HK-2 (cell line): ENCODE results near the gene CAMK1G.

Experiments used
- DNase-seq: peaks from one replicate; pipeline ENCODE4 v3.0.0-alpha.2; 2018; ENCODE audit not compliant: unreplicated experiment

Gene CAMK1G

DNA sequence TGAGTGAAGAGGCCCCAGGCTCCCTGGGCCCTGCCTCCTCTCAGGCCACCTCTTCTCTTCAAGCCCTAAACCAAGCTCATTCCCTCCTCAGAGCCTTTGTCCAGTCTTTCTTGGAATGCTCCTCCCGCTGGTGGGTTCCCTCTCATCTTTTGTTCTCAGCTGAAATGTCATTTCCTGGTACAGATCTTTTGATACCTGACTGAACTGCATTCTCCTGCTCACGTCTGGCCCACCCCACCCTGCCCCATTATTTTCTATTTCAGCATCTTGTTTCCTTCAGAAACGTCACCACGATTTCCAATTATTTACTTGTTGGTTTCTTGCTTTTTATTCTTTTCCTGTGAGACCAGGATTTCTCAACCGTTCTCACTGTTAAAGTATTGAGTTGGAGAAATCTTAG is 52.3 kb downstream of the CAMK1G start:
- no peak for DNase-seq

DNA sequence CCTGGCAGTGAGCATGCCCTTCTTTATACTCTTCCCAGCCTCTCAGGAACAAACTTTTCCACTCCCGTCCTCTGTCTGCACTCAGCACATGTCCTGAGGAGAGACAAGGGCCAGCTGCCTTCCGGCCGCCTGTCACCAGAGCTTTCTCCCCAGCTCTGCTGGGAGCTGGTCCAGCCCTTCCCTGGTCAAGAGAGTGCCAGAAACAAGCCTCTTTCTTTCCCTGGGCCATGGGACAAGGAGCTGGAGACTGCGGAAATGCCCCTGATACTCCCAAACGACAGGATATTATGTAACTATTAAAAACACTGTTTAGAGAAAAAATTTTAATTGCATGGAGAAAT is 58.3 kb downstream of the CAMK1G start:
- DNase-seq: no peak

DNA sequence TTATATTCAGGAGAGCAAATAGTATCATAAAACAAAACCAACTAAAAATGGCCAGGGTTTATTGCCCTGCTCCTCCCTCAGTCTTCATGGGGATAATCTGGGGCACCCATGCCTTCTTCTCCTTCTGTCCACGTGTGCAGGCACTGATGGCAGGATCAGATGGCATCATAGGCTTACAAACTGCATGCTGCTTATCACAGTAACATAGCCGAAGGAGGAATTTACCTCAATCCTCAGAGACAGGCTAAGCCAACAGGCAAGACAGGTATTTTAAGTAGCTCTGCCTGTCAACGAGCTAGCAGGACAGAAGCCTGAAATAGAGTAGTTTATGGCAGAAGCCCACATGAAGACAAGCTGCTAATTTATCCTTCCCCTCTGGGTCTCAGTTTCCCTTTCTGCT is 59.3 kb downstream of the CAMK1G start:
- DNase-seq: no peak

DNA sequence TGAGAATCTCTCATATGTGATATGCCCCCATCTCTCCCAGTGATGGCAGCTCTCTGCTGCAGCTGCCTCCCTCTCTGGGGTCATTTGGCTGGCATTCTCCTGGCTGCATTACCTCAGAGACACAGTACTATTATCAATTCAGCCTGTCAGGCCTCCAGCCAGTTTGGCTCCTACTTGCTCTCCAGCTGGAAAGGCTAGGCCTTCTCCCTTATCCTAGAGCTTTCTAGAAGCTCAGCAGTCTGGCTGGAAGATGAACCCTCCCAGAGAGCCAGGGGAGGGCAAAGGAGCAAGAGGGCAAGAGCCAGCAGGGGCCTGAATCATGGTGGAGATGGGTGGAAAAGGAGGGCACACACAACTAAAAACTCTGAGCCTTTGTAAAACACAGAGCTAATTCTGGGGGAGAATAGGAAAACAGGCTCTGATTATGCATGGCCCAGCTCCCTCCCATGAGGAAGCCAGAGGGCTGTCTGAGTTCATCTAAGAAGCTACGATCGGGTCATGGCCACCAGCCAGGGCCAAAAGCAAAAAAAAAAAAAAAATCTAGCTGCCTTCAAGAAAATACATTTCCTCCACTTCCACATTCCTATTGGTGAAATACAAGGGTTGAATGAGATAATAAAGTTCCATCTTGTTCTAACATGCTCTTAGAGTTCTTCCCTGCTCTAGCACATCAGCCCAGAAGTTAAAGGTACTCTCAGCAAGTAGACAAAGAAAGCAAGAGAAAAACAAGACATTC is 59.9 kb downstream of the CAMK1G start:
- DNase-seq: no peak

DNA sequence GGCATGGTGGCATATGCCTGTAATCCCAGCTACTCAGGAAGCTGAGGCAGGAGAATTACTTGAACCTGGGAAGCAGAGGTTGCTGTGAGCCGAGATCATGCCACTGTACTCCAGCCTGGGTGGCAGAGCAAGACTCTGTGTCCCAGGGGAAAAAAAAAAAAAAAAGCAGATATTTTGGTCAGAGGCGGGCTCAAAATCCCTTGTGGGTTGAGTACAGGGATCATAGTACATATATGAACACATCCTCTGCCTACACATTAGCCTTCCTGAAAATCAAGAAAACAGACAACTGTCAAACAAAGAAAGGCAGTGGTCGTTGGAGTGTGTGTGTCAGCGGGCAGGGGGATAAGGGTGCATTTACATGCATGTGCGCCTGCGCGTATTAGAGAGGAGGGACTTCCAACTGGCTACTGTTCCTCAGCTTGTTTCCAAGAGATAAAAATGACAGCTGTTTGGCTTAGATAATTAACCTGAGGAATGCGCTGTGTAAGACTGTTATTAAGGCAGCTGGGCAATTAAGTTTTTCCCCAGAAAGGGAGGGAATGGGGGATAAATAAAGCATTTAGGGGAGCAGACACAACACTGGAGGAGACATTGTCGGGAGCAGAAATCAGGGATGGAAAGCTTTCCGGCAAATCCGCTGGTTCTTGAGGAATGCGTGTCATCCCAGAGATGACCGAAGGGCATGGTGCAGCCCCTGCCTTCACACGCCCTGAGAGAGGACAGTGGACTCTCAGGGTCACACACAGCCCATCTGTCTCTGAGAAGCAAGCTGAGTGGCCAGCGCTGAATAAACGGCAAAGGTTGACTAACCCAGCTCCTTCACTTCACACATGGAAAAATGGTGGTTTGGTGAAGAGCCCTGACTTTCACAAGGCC is 62.3 kb downstream of the CAMK1G start:
- no peak for DNase-seq

DNA sequence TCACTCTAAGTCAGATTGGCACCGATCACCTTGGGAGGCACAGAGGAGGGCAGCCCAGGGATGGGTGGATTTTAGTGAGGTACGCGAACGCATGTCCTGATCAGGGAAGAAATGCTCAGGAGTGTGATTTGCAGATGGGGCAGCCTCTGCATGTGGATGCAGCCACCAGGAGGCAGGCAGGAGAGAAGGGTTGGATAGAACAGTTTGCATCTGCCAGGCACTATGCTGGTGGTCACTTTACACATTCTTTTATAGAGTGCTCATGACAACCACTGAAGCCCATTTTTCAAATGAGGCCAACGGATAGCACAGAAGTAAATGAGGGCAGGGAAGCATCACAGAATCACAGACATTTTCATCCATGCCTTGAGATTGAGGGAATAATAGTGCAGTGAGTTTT is 63.0 kb downstream of the CAMK1G start:
- no peak for DNase-seq

DNA sequence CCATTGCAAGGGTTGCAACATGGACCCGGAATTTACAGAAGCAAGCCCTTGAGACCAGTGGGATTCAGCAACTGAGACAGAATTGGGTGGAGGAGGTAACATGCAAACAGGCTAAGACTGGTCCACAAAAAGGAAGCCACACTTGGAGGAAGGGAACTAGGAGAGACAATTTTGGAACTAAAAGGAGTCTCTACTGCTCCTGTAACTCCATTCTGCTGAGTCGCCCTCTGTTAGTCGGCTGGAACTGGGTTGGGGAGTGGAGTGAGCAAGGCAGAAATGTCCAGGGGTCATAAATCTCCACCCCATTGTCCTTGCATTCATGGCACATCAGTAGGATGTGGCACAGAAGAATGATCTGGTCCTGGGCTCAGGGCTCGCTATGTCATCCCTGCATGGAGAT is 63.6 kb downstream of the CAMK1G start:
- no peak for DNase-seq

DNA sequence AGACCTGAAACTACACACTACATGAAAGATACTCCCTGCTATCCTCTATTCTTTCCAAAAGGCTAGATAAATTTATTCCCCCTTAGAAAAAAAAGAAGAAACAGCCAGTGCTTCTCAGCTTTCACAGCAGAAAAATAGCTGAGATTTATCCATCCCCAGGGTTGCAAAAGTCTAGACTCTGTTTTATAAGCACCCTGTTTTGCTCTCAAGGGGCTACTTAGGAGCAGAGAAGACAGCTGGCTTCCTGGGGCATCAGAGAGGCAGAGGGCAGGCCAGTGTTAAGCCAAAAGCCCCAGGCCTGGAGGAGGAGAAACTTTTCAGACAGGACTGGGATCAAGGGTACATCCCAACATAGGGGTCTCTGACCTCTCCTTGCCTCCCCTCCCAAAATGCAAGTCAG is 64.8 kb downstream of the CAMK1G start:
- DNase-seq: no peak

DNA sequence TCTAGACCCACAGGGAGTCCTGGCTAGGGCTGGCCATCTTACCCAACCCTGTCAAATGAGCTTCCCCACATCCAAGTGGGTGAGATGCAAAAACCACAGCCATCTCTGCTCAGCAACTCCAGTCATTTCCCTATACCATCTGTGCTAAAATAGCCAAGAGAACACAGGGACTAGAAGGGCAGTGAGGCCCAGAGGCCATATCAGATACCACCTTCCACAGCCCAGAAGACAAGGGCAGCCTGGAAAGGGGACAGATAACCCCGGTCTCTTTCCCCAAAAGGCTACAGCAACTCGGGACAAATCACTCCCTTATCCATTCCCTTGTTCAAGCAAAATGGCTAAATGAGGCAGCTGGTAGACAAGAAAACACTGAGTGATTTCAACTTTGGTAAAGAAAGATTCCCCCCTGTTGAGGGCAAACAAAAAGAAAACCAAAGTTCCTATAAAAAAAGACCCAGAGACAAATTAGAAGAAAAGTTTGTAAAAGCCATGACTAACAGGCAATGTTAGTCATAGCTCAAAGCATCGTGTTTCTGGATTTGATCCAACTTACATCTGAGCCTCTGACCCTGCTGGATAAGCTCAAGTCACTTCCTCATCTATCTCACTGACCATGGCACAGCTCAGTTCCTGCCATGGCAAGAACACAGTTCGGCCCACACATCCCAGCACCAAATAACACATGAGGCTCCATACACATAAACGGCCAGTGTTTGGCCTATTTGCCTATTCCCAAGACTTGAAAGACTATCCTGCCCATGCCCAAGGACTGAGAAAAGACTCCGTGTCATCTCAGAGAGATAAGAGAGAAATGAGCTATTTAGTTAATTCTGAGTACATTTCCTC is 65.6 kb downstream of the CAMK1G start:
- no peak for DNase-seq

DNA sequence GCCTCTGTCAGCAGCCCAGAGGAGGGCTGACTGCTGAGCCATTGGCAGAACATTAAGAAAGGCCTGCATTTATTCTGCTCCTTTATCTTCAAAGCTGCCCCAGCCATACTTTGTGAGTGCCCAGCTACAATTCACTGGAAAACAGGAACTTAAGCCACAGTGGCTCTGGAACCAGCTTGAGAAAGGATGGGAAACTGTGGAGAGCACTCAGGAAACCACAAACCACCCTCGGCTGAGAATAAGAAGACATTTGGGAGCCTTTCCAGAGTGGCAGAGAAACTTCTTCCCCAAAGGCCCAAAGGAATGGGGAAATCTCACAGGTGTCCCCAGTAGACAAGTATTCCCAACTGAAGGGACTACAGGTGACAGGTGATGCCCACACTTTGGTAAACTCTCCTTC is 66.9 kb downstream of the CAMK1G start:
- DNase-seq: no peak

DNA sequence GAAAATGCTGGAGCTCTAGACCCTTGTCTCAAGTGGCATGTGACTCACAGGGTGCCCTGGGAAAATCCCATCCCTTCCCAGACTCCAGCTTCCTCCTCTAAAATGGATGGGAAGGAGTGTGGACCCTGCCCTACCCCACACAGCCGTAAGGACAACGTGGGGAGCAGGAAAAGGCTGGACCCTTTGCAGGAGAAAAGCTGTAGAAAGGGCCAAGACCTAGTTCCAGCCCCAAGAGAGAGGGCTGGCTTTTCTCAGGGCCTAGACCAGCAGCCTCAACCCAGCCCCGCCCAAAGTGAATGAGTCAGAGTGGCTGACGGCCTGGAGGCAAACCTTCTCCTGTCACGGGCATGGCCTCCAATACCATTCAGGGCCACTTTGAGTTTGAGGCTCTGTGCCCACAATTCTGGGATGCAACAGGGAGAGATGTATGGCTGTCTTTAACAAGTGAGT is 67.6 kb downstream of the CAMK1G start:
- DNase-seq: peak; percentile 87

DNA sequence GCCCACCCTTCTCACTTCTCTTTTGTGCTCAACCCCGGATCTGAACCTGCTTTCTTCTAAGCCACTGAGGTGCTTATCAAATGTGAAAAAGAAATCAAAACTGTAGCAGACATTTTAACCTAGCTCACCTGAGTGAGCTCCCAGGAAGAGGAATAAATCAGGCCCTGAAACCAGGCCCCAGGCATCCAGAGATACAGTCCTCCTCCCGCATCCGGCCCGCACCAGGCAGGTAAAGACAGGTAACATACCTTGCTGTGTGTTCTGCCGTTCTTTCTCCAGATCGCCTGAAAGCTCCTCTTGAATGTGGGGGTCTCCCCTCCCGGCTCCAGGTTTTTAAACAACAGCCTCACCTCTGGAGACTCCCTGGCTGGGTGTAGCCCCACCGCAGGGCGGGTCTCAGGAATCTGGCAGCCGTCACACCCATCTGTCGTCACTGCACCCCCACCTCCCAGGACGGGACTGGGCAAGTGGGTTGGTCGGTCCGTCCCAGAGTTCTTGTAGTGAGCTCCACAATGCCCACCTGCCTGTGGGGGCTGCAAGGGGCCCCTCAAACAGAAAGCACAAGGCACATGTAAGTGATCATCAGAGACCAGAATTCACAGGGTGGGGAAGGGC is 68.7 kb downstream of the CAMK1G start, which contains the start of gene LAMB3:
LAMB3 (minus strand) TSS at position 305 of the 615 bp plus-strand sequence. CDS start 1,481 bp downstream, outside the sequence.
- no peak for DNase-seq

DNA sequence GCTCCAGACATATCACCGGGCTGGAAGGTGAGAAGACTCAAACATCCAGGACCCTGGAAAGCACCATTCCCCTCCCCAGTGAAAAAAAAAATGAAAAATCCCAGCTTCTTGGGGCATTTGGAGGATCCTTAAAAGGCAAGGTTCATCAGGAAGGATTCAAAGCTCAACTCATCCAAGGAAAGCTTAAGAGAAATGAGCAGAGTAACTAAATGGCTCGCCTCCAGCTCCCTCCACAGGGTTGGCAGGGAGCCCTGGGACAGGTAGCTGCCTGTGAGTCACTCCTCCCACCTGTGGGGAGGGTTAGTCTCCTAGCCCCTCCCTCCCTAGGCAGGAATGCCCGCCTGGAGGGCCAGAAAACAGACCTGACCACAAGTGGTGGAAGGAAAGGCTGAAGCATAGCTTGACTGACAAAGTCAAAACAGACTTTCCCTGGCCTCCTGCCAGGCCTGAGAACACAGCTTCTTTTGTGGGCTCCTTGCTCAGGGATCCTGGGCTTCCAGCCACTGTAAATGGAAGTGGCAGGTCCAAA is 69.4 kb downstream of the CAMK1G start:
- DNase-seq: peak; percentile 88

DNA sequence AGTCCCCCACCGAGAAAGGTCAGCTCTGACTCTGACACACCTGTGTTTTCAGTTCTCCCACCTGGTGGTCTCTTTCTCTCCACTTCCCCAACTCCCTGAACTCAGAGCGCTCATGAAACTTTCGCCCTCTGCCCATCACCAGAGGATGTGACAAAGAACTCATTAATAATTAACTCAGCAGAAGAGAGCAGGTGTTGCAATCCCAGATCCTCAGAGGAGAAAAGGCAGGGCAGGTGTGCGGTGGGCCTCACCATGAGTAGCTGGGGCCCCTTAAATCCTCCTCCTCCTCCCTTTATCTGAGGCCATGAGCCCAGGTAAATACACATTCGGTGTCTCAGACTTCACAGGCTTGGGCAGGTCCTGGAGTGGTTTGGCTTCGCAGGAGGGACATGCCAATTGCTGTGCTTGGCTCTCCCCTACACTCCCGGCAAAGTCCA is 70.4 kb downstream of the CAMK1G start:
- DNase-seq: no peak

DNA sequence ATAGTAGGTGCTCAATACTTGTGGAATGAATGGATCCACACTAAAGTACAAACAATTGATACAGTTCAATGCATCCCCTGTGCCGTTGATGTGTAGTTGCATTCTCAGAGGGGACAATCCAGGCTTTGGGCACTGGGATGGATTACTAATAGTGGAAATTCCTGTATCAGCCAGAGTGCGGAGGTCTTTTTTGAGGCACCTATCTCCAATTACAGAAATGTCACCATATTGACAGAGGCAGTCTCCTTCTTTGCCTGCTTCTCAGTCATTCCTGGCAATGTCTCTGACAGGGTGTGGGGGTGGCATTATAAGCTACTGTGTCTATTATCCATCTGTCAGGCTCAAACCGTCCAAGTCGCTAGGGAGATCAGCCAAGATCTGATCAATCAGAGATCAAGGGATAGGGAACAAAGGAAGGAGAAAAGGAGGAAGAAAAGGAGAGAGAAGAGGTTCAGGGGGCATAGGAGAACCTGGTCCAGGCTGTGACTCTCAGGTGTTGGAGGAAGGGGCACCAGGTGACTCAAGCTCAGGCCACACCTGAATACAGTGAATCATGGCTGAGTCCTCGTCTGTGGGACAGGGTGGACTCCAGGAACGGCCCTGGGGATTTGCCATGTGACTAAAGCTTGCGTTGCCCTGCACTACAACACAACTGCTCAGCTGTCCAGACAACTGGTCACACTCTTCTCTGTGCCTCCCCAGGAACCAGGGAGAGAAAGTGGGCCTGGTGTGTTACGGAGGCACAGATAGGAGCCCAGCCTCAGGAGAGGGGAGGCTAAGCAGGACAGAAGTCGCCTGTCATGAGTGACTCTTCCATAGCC is 72.1 kb downstream of the CAMK1G start:
- DNase-seq: no peak

DNA sequence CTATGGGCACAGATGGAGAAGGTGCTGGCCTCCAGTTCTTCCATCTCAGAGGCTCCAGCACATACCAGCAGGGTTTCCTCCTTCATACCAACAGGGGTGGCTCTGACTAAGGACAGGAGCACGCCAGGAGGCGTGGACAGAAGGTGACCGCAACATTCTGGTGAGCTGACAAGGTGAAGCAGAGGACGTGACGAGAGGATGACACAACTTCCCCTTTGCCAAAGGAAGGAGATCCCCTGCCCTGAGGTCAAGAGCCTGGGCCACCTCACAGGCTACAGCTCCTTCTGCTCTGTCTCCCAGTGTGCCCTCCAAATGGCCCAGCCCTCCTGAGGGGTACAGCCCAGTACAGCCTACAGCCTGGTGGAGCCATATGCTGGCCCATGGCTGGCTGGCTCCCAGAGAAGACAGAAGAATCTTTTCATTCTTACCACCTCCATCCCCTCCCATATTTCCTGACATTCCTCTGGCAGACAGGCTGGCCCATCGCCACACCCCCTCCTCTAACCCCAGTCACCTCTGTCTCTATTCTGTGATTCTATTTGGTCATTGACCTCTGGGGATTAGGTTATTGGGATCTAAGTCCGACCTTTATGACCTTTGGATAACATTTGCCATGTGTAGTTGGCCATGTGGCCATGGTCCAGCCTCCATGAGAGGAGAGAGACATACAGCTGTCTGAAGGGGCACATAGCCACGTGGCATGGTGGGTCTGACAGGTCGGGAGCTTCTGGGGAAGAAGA is 73.8 kb downstream of the CAMK1G start:
- DNase-seq: peak; percentile 73

DNA sequence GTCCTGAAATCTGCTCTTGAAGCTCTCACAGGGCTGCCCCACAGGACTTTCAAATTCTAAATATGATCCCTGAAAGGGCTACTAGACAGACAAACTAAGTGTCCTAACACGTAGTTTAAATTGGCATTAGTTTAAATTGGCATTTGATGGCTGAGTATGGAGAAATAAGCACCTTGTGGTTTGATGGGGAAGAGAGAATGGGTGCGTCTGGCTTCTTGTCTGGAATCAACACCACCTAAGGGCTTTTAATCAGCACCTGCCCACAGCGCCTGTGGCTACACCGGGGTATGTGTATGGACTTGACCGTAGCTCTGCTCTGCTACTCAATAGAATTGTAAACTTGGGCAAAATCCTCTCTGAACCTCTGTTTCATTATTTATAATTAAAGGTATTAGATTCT is 74.4 kb downstream of the CAMK1G start:
- DNase-seq: no peak

DNA sequence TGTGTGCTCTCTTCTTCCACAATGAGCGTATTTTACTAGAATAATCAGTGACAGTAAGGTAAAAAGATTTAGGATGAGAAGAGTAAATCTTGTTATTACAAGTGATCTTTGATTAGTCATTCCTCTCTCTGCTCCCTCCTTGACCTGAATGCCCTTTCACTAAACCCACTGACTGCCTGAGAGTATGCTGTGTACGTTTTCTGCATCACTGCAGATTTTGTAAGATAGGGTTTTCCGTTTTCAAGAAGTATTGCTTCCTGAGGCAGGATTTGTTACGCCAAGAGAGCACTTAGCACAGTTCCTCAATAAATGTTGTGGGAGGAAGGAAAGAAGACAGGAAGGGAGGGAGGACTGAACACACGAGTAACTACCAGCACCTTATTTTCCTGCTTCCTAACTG is 76.4 kb downstream of the CAMK1G start:
- no peak for DNase-seq

DNA sequence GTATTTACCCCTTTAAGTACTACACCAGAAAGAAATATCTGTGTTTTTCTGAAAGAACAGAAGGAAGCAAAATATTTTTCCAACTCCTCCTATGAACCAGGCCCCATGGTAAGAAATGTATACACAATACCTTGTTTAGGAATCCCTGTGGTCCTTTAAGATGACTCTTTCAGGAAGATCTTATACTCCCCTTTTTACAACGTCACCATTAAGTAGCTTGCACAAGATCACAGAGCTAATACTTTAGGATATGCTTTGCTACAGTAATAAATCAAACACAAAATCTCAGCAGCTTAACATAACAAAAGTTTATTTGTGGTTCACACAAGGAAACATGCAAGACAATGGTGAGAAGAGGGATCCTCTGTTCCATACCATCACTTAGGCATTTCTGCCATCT is 77.6 kb downstream of the CAMK1G start:
- DNase-seq: no peak

DNA sequence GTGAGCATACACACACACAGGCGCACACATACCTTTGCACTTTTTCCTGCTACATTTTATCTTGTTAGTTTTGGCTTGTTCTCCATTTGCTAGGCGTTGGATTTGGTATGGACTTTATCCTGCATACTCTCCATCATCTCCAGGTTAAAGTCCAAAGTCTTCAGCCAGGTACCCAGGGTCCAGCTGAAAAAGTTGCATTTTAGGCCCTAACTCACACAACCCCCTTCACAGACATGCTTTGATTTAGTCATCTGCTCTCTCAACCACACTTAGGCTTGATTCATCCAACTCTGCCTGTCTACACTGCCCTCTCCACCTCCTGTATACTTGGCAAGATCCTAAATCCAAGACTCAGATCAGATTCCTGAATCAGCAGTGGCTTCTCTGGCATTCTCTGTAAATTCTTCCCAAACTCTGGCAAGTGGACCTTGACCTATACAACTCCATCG is 79.4 kb downstream of the CAMK1G start:
- DNase-seq: no peak
